T-helper 1 cell treated with Interleukin-12 subunit alpha and Interleukin-12 subunit beta and Interleukin-4 antibody, amounts not matched to agents 30 μg/mL and 1 μg/mL, for 36 hours (primary cell): Measurements from ENCODE around the gene SRC.

Experiments
- H3K27ac Mint-ChIP-seq: one replicate; pipeline ENCODE4 v1.8.0; 2021; ENCODE audit warnings: mild to moderate bottlenecking, mixed read lengths
- H3K27me3 Mint-ChIP-seq: one replicate; pipeline ENCODE4 v1.8.0; 2021; ENCODE audit warnings: low read depth, mixed read lengths
- H3K36me3 Mint-ChIP-seq: one replicate; pipeline ENCODE4 v1.8.0; 2021; ENCODE audit warnings: low read depth, mixed read lengths
- H3K4me1 Mint-ChIP-seq: one replicate; pipeline ENCODE4 v1.8.0; 2021; ENCODE audit warnings: low read depth, mixed read lengths
- H3K4me3 Mint-ChIP-seq: one replicate; pipeline ENCODE4 v1.8.0; 2021; ENCODE audit warnings: mild to moderate bottlenecking, moderate library complexity, mixed read lengths
- H3K9me3 Mint-ChIP-seq: one replicate; pipeline ENCODE4 v1.8.0; 2021; ENCODE audit warnings: mixed read lengths

The SRC gene

DNA sequence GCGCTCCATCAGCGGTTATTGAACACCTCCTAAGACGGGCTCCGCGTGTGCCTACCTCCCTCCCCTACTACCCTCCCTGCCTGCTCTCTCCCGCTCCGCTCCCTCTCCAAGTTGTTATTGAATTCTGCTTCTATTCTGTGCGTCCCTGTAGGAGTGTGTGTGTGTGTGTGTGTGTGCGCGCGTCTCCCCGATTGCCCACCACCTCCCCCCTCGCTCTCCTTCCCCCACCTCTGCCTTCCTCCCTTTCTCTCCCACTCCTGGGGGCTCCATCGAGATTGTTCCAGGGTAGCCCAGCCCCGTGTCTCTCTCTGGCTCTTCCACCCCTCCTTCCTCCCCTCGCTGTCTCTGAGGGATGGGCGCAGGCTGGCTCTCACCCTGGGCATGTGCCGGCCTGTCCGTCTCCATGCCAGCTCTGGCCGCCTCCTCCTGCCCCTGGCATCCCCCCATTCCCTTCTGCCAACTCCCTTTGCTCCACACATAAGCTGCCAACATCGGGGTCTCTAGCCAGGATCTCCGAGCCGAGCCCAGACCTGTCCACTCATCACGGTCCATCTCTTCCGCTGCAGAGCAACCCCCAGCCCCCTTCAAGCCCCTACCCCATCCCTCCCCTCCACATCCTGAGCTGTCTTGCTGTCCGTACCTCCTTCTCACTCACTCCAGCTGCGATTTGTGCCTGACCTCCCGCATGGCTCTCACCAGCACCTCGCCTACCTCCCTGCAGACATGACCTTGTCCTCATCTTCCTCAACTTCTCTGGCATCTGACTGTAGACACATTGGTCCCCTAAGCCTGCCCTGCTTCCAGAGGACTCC, 68.5 kb downstream of the SRC start:
- no peak overlapping the region for H3K27ac Mint-ChIP-seq
- no peaks in the 10 kb centered on the region for H3K9me3 Mint-ChIP-seq
- peaks cover 12% of the 10 kb centered on the region for H3K27me3 Mint-ChIP-seq
- no peaks in the 10 kb centered on the region for H3K36me3 Mint-ChIP-seq
- H3K4me3 Mint-ChIP-seq, result no peak overlapping the region
- peaks cover 4% of the 10 kb centered on the region for H3K4me1 Mint-ChIP-seq

DNA sequence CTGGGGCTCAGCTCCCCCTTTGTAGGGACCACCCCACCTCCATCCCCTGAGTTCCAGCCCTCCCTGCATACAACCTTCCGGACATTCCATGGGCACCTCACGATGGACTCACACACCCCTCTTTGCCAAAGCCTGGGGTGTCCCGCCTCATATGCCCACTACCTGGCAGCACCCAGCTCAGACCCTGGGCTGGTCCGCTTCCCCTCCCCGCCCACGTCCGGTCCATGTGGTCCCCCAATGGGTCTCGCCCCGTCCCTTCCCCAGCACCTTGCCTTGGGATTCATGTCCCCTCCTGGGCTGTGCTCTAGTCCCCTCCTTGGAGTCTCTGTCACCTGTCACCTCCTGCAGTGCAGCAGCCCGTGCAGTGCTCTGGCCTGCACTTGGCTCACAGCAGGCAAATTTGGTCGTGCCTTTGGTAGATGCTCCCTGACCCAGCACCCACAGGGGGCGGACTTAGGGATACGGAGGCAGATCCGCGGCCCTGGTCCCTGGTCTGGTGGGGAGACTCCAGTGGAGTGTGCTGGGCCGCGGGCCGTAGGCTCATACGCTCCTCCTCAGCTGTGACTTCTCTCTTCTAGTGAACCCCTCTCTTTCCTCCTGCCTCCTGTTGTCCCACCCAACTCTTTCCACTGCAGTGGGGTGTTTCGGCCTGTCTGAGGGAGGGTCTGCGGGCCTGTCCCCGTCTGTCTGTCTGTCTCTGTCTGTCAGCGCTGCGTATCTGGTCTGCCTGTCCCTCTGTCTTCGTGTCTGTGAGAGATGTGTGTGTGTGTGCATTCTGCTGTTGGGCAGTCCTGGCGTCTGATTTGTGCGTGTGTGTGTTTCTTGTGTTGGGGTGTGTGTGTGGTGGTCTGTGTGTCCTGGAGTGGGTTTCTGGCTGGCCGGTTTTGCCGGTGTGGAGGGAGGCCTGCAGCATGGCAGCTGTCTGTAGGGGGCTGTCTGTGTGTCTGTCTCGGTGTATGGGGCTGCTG, 69.5 kb downstream of the SRC start:
- Mint-ChIP-seq H3K27ac (no peak overlapping the region), H3K4me1 (peaks cover 2% of the 10 kb centered on the region), H3K27me3 (peaks cover 3% of the 10 kb centered on the region), H3K9me3 (no peaks in the 10 kb centered on the region), H3K4me3 (no peak overlapping the region), H3K36me3 (no peaks in the 10 kb centered on the region)

DNA sequence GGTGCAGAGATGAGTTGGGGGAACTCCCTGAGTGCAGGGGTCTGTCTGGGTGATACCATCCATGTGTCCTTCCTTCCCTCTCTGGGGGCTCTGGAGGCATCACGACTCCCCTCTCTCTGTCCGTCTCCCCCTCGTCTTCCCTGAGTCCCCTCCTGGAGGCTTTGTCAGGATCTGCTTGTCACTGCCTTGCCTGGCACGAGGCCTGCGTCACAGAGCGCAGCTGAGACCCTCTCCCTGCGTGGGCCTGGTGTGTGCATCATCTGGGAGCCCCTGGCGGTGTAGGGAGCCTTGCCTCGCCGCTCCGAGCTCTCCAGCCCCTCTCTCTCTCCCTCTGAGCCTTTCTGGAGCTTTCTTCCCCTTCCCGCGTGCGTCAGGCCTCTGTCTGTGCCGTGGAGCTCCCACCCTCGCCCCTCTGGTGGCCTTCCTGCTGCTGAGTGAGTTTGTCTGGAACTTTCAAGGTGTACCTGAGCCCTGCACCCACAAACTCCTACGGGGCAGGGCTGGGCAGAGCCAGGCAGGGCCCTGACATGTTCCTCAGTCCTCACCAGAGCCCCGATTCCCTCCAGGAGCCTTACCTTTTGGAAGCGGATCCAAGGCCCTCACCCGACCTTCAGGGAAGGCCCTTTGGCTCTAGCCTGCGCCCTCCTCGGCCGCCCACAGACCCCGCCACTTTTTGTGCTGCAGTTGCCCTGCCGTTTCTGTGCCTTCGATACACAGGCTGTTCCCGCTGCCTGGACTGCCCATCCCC, 70.3 kb downstream of the SRC start:
- Mint-ChIP-seq H3K9me3 (no peaks in the 10 kb centered on the region), H3K4me3 (no peak overlapping the region), H3K27ac (no peak overlapping the region), H3K4me1 (peaks cover 2% of the 10 kb centered on the region), H3K36me3 (no peaks in the 10 kb centered on the region), H3K27me3 (peaks cover 11% of the 10 kb centered on the region)

DNA sequence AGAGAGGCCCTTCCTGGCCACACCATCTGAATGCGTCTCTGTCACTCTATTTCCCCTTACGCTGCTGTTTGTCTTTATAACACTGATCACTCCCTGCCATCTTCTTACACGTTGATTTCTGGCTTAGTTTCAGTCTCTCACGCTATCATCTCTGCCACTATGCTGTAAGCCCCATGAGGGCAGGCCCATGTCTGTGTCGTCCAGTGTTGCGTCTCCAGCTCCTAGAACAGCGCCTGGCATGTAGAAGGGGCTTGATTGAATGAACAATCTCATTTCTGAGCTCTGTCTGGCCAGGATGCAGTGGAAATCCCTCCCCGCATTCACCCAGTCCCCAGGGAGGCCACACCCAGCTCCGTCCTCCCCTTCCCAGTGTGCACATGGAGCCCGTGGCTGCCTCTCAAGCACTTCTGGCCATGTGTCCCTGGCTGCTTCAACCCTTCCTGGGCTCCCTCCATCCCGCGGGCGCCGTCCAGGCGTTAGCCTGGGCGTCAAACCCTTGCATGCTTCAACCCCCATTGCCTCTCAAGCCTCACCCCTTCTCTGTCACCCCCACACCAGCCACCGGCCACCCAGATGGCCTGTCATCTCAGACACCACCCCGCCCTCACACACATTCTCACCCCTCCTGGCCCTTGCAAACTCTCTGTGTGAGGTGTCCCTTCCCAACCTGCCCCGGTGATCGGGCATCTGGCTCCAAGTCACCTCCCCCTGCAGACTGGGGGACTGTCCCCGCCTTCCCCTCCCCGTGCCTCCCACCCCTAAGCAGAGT, 71.1 kb downstream of the SRC start:
- H3K4me1 Mint-ChIP-seq, result peaks cover 2% of the 10 kb centered on the region
- no peak overlapping the region for H3K27ac Mint-ChIP-seq
- H3K4me3 Mint-ChIP-seq, result no peak overlapping the region
- H3K9me3 Mint-ChIP-seq, result no peaks in the 10 kb centered on the region
- no peaks in the 10 kb centered on the region for H3K36me3 Mint-ChIP-seq
- H3K27me3 Mint-ChIP-seq, result peaks cover 16% of the 10 kb centered on the region

DNA sequence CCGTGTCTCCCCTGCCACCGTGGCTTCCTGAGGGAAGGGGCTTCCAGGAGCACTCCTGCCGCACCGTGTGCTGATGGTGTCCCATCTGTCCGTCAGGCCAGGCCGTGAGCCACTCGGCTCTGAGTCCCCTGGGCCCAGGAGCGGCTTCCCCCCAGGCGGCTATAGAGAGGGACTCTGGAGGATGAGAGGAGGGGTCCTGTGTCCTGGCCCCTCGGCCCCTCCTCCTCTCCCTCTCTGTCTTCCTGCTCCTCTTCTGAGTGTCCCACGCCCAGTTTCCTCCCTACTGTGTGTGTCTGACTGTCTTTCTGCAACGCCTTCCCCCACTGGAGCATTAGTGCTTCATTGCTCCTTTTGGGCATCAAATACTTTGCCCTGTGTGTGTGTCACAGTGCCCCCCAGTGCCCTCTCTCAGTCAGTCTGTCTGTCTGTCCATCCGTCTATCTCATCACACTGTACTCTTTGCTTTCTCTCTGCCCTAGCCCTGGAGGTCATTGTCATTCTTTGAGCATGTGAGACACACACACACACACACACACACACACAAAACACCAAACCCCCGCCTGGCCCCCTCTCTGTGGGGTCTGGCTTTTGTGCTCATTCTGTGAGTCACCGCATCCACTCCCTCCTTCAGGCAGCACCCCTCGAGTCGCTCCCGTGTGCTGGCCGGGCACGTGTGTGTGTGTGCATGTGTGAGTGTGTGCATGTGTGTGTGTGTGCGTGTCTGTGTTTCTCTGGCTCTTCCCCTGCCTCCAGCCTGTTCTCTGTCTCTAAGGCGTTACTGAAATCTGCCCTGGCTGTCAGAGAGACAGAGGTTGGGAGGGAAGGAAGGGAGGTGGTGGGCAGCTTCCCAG, 71.9 kb downstream of the SRC start:
- no peak overlapping the region for H3K4me3 Mint-ChIP-seq
- no peaks in the 10 kb centered on the region for H3K36me3 Mint-ChIP-seq
- no peaks in the 10 kb centered on the region for H3K9me3 Mint-ChIP-seq
- H3K27ac Mint-ChIP-seq, result no peak overlapping the region
- H3K4me1 Mint-ChIP-seq, result peaks cover 2% of the 10 kb centered on the region
- peaks cover 21% of the 10 kb centered on the region for H3K27me3 Mint-ChIP-seq

DNA sequence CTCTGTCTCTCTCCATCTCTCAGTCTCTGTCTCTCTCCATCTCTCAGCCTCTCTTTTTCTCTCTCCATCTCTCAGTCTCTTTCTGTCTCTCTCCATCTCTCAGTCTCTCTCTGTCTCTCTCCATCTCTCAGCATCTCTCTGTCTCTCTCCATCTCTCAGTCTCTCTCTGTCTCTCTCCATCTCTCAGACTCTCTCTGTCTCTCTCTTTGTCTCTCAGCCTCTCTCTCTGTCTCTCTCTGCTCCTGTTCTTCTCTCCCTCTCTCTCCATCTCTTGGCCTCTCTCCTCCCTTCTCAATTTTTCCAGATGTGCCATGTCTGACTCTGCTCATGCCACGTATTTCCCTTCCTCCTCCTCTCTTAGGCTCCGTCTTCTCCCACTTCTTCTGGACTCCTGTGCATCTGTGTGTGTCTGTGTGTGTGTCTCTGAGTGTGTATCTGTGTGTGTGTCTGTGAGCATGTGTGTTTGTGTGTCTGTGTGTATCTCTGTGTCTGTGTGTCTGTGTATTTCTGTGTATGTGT, 72.7 kb downstream of the SRC start:
- no peaks in the 10 kb centered on the region for H3K36me3 Mint-ChIP-seq
- H3K4me1 Mint-ChIP-seq, result peaks cover 2% of the 10 kb centered on the region
- no peaks in the 10 kb centered on the region for H3K9me3 Mint-ChIP-seq
- peaks cover 21% of the 10 kb centered on the region for H3K27me3 Mint-ChIP-seq
- no peak overlapping the region for H3K4me3 Mint-ChIP-seq
- no peak overlapping the region for H3K27ac Mint-ChIP-seq

DNA sequence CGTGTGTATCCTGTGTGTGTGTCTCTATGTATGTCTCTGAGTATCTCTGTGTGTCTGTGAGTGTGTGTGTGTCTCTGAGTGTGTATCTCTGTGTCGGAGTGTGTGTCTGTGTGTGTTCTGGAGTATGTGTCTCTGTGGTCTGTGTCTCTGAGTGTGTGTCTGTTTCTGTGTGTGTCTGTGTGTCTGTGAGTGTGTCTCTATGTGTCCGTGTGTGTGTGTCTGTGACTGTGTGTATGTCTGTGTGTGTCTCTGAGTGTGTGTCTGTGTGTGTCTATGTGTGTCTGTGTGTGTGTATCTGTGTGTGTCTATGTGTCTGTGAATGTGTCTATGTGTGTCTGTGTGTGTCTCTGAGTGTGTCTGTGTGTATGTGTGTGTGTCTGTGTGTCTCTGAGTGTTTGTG, 73.4 kb downstream of the SRC start:
- Mint-ChIP-seq H3K9me3 (no peaks in the 10 kb centered on the region), H3K27ac (no peak overlapping the region), H3K4me3 (no peak overlapping the region), H3K4me1 (no peaks in the 10 kb centered on the region), H3K27me3 (peaks cover 25% of the 10 kb centered on the region), H3K36me3 (no peaks in the 10 kb centered on the region)

DNA sequence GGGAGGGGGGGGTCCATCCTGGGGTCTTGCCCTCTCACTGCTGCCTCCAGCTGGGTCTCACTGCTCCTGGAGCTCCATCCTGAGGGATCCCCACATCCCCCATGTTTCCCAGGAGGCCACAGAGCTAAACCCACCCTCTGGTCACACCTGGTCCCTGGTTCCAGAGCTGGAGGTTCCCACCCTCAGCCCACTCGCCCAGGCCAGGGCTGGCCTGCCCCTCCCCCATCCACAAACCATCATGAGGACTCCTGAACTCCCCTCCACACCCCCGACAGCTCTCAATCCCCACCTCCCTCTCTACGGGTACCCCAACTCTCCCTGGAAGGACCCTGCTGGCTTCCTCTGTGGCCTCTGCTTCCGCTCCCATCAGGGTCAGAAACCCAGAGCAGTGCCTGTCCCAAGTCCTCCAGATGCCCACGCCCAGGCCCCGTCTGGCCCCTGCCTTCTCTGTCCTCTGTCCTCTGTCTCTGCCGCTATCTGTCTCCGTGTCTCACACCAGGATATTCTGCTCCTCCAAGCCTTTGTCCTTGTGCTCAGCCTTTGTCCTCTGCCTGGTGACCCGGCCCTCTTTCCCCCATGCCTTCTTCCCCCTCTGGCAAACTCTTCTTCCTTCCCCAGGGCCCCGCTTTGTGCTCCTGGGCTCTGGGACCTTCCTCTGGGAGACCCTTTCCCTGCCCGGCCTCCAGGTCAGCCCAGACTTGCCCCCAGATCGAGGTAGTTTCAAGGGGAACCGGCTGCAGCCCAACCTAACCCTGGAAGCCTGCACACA, 74.0 kb downstream of the SRC start:
- H3K27ac Mint-ChIP-seq, result no peak overlapping the region
- no peaks in the 10 kb centered on the region for H3K4me1 Mint-ChIP-seq
- H3K36me3 Mint-ChIP-seq, result no peaks in the 10 kb centered on the region
- H3K27me3 Mint-ChIP-seq, result peaks cover 22% of the 10 kb centered on the region
- no peak overlapping the region for H3K4me3 Mint-ChIP-seq
- no peaks in the 10 kb centered on the region for H3K9me3 Mint-ChIP-seq

DNA sequence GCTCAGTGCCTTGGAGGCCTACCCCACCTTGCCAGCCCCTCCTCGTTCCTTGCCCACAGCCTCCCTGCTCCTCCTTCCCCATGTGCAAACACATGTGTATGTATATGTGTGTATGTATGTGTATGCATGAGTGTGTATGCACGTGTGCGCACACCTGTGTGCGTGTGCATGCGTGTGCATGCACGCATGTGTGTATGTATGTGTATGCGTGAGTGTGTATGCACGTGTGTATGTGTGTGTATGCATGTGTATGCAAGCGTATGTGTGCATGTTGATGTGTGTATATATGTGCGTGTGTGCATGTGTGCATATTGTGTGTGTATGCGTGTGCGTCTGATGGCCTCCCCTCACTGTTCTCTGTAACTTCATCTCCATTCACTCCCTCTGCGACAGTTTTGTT, 74.7 kb downstream of the SRC start:
- Mint-ChIP-seq H3K9me3 (no peaks in the 10 kb centered on the region), H3K36me3 (no peaks in the 10 kb centered on the region), H3K27me3 (peaks cover 22% of the 10 kb centered on the region), H3K4me1 (no peaks in the 10 kb centered on the region), H3K27ac (no peak overlapping the region), H3K4me3 (no peak overlapping the region)

DNA sequence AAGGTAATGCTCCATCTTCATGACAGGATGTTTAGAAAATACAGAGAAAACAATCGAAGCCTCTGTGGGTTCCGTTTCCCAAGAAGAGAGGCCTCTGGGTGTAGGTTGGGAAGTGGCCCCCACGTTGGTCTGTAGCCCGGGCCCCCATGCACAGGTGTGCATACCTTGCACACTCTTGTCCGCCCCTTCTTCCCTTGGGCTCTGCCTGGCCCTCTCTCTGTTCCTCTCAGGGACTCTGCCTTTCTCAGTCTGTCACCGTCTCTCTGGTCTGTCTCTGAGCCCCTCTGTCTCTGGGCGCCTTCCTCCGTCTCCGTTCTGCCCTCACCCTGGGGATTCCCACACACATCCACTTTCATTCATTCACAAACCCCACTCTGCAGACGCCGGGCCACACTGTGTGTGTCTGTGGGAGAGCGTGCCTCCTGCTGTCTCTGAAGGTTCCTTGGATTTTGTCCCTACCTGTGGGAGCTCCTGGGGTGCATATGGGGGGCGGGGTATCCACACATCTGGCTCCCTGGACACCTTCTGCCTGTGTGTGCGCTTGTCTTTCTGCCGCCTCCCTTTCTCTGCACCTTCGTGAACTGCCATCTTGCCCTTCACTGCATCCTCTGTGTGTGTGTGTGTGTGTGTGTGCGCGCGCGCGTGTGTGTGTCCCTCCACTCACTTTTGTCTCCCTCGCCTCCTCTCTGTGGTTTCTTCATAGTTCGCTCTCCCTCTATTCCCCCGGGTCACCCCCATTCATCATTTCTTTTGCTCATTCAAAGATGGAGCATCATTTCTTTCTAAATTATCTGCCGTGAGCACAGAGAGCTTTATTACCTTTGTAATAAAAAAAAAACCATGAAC, 75.3 kb downstream of the SRC start:
- Mint-ChIP-seq H3K4me1 (no peaks in the 10 kb centered on the region), H3K4me3 (no peak overlapping the region), H3K27me3 (peaks cover 22% of the 10 kb centered on the region), H3K27ac (no peak overlapping the region), H3K36me3 (no peaks in the 10 kb centered on the region), H3K9me3 (no peaks in the 10 kb centered on the region)

DNA sequence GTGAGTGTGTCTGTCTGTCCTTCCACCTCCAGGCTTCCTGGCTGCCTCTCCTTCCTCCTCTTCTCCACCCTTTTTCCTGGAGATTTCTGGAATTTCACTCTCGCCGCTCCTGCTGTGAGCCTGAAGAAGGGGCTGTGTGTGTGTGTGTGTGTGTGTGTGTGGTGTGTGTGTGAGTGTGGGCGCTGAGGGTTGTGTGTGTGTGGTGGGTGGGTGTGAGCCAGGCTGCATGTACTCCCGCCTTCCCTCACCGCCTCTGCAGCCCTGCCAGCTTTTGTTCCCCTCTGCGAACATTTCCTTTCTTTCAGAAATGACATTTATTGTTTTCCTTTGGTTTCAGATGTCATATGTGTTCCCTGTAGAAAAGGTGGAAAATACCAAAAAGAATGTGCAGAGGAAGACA, 76.0 kb downstream of the SRC start:
- no peaks in the 10 kb centered on the region for H3K9me3 Mint-ChIP-seq
- no peaks in the 10 kb centered on the region for H3K36me3 Mint-ChIP-seq
- H3K4me1 Mint-ChIP-seq, result no peaks in the 10 kb centered on the region
- peaks cover 22% of the 10 kb centered on the region for H3K27me3 Mint-ChIP-seq
- H3K27ac Mint-ChIP-seq, result no peak overlapping the region
- no peak overlapping the region for H3K4me3 Mint-ChIP-seq

DNA sequence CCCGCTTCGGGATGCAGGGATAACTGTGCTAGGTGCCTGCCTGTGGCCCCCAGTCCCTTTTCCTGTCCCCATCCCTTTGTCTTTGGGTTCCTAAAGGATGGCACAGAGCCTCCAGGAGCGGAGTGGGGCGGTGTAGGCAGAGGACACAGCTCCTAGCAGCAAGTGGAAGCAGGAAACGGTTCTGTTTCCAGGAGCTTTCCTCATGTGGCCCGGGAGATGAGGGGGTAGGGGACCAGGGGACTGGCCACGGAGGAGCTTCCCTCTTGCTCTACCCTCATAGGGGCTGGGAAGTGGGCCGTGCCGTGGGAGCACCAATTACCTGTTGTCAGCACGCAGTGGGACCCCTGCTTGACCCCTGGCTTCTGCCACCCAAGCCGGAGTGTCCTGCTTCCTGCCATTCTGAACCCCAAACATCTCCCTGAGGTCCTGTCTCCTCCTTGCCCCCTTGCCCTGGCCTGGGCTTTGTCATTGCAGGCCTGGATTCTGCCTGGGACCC, 76.9 kb downstream of the SRC start:
- H3K4me1 Mint-ChIP-seq, result no peaks in the 10 kb centered on the region
- H3K36me3 Mint-ChIP-seq, result no peaks in the 10 kb centered on the region
- H3K27me3 Mint-ChIP-seq, result peaks cover 22% of the 10 kb centered on the region
- H3K9me3 Mint-ChIP-seq, result no peaks in the 10 kb centered on the region
- no peak overlapping the region for H3K27ac Mint-ChIP-seq
- H3K4me3 Mint-ChIP-seq, result no peak overlapping the region
